GM23338 (cell line): Measurements from ENCODE around the gene RNF215. TPM values are rescaled to one million over a fixed set of nuclear protein-coding genes. Genes with fewer than 3 reads are reported as not detected.

Experiments
- ATAC-seq: fragments of 200-7000 bp; cut with Tn5 transposase; 3 replicates; pipeline ENCODE4 v1.9.1; 2020
- DNase-seq: peaks from one replicate; pipeline ENCODE4 v3.0.0-alpha.2; 2015; ENCODE audit warnings: low spot score
- H2AFZ ChIP-seq: fragments of 200-600 bp; sonication (generic); 2 replicates; pipeline ENCODE4 v1.8.0; 2016; ENCODE audit warnings: antibody characterized with exemption, mild to moderate bottlenecking, moderate library complexity
- H3F3A ChIP-seq: fragments of 200-600 bp; sonication (generic); replicated peaks from 2 replicates; pipeline ENCODE4 v1.8.0; 2017; ENCODE audit warnings: antibody characterized with exemption, mixed run types, low read depth
- H3K27ac ChIP-seq: fragments of 200-600 bp; sonication (generic); 2 replicates; pipeline ENCODE4 v1.6.1; 2016; ENCODE audit warnings: low read depth
- H3K27me3 ChIP-seq: fragments of 200-600 bp; sonication (generic); 2 replicates; pipeline ENCODE4 v1.8.0; 2016; ENCODE audit warnings: mild to moderate bottlenecking, mixed run types, moderate library complexity; ENCODE audit not compliant: insufficient read depth
- H3K36me3 ChIP-seq: fragments of 200-600 bp; sonication (generic); 2 replicates; pipeline ENCODE4 v1.8.0; 2016; ENCODE audit warnings: mild to moderate bottlenecking; ENCODE audit not compliant: insufficient read depth
- H3K4me1 ChIP-seq: fragments of 200-600 bp; sonication (generic); 2 replicates; pipeline ENCODE4 v1.8.0; 2016; ENCODE audit warnings: mild to moderate bottlenecking, moderate library complexity; ENCODE audit not compliant: insufficient read depth
- H3K4me2 ChIP-seq: fragments of 200-600 bp; sonication (generic); 2 replicates; pipeline ENCODE4 v1.7.1; 2017; ENCODE audit warnings: mixed run types
- H3K4me3 ChIP-seq: fragments of 200-600 bp; sonication (generic); 2 replicates; pipeline ENCODE4 v1.6.1; 2016; ENCODE audit warnings: mixed run types
- H3K79me2 ChIP-seq: fragments of 200-600 bp; sonication (generic); replicated peaks from 2 replicates; pipeline ENCODE4 v1.8.0; 2017; ENCODE audit warnings: mild to moderate bottlenecking; ENCODE audit not compliant: insufficient read depth
- H3K9me2 ChIP-seq: fragments of 200-600 bp; sonication (generic); 2 replicates; pipeline ENCODE4 v1.8.0; 2017; ENCODE audit not compliant: insufficient read depth
- H4K20me1 ChIP-seq: fragments of 200-600 bp; sonication (generic); replicated peaks from 2 replicates; pipeline ENCODE4 v1.8.0; 2017; ENCODE audit warnings: mild to moderate bottlenecking; ENCODE audit not compliant: insufficient read depth
- H3K27ac Mint-ChIP-seq: 2 replicates; pipeline ENCODE4 v1.8.0; 2020; ENCODE audit warnings: inconsistent platforms, mild to moderate bottlenecking, moderate library complexity, mixed read lengths
- H3K27me3 Mint-ChIP-seq: 3 replicates; pipeline ENCODE4 v1.8.0; 2022; ENCODE audit warnings: low read depth, mild to moderate bottlenecking, moderate library complexity, mixed read lengths, inconsistent platforms; ENCODE audit not compliant: insufficient read depth, poor library complexity
- H3K36me3 Mint-ChIP-seq: 3 replicates; pipeline ENCODE4 v1.8.0; 2021; ENCODE audit warnings: low read depth, mild to moderate bottlenecking, inconsistent platforms, moderate library complexity, mixed read lengths
- H3K4me1 Mint-ChIP-seq: 3 replicates; pipeline ENCODE4 v1.8.0; 2020; ENCODE audit warnings: mild to moderate bottlenecking, inconsistent platforms, mixed read lengths
- H3K4me3 Mint-ChIP-seq: 3 replicates; pipeline ENCODE4 v1.8.0; 2021; ENCODE audit warnings: moderate library complexity, mild to moderate bottlenecking, inconsistent platforms, mixed read lengths
- H3K9me3 Mint-ChIP-seq: 3 replicates; pipeline ENCODE4 v1.8.0; 2020; ENCODE audit warnings: moderate library complexity, mild to moderate bottlenecking, inconsistent platforms, mixed read lengths
- CREB1 ChIP-seq: fragments of 250-450 bp; sonication (Bioruptor Pico); IDR thresholded peaks from 2 replicates; pipeline ENCODE4 v1.5.0; 2020; ENCODE audit warnings: low read depth, mild to moderate bottlenecking, moderate library complexity
- ETS1 ChIP-seq: IDR thresholded peaks from 2 replicates; pipeline ENCODE4 v1.6.1; 2016; ENCODE audit warnings: antibody characterized with exemption
- EZH2 ChIP-seq: fragments of 200-600 bp; sonication (generic); IDR thresholded peaks from one replicate; pipeline ENCODE4 v1.8.0; 2017; ENCODE audit warnings: antibody characterized with exemption, mild to moderate bottlenecking, low read depth; ENCODE audit not compliant: unreplicated experiment
- EZH2phosphoT487 ChIP-seq: fragments of 200-600 bp; sonication (generic); IDR thresholded peaks from one replicate; pipeline ENCODE4 v1.8.1; 2018; ENCODE audit warnings: antibody characterized with exemption; ENCODE audit not compliant: unreplicated experiment
- JUNB ChIP-seq: IDR thresholded peaks from one replicate; pipeline ENCODE4 v1.6.1; 2016; ENCODE audit warnings: antibody characterized with exemption; ENCODE audit not compliant: unreplicated experiment
- NANOG ChIP-seq: IDR thresholded peaks from 2 replicates; pipeline ENCODE4 v1.6.1; 2016; ENCODE audit warnings: antibody characterized with exemption, borderline replicate concordance
- POLR2AphosphoS5 ChIP-seq: IDR thresholded peaks from 2 replicates; pipeline ENCODE4 v1.6.1; 2016; ENCODE audit warnings: antibody characterized with exemption, low read depth
- REST ChIP-seq: IDR thresholded peaks from one replicate; pipeline ENCODE4 v1.6.1; 2018; ENCODE audit warnings: antibody characterized with exemption; ENCODE audit not compliant: unreplicated experiment
- STAT1 ChIP-seq: IDR thresholded peaks from one replicate; pipeline ENCODE4 v1.6.1; 2016; ENCODE audit warnings: antibody characterized with exemption; ENCODE audit not compliant: unreplicated experiment
- ZNF114 ChIP-seq: fragments of 250-450 bp; sonication (Bioruptor Pico); IDR thresholded peaks from 2 replicates; pipeline ENCODE4 v1.5.0; 2020; ENCODE audit warnings: mild to moderate bottlenecking, moderate library complexity
- ZNF331 ChIP-seq: fragments of 250-450 bp; sonication (Bioruptor Pico); IDR thresholded peaks from 2 replicates; pipeline ENCODE4 v1.5.0; 2020; ENCODE audit warnings: low read depth, mild to moderate bottlenecking, moderate library complexity
- polyA plus RNA-seq: library from polyadenylated mRNA; unstranded; fragments of >200 nt; fragmentation: Nextera tagmentation; extraction: Ambion mirVana; gene quantifications from 2 replicates; pipeline ENCODE4 v1.2.1, GENCODE V29; 2016
- total RNA-seq: library from RNA; depleted of rRNA; stranded (reverse); fragments of >200 nt; shearing (Covaris generic); gene quantifications from 2 replicates; pipeline ENCODE4 v1.2.3, GENCODE V29; 2014
- TF ChIP-seq, protein P1 (sequence below), 2 experiments: fragments of 200-600 bp in 1 of 2; sonication (generic) in 1 of 2; conservative IDR thresholded peaks; 2 replicates each; pipeline versions ENCODE4 v1.5.1 to v1.6.1; 2016 to 2017; ENCODE audit warnings: antibody characterized with exemption in 2 of 2, low read depth in 2 of 2, mild to moderate bottlenecking in 2 of 2, moderate library complexity in 1 of 2
- TF ChIP-seq, protein P2 (sequence below): fragments of 250-450 bp; sonication (Bioruptor Pico); IDR thresholded peaks from 2 replicates; pipeline ENCODE4 v1.5.0; 2020; ENCODE audit warnings: mild to moderate bottlenecking, moderate library complexity

The RNF215 gene
- total and polyA plus RNA-seq, 2 experiments from 2014 or later = 3.3 to 13.9 TPM

- peaks cover 5% of the 10 kb centered on the region for H3K27me3 Mint-ChIP-seq
- no peak overlapping the region for H3K27ac Mint-ChIP-seq
- no peak overlapping the region for H3K27ac ChIP-seq
- H3K4me3 ChIP-seq = no peak overlapping the region
- H3K4me3 Mint-ChIP-seq = no peak overlapping the region
- 0 out of 2 replicates have a peak, but pooled peaks cover 5% of the 10 kb centered on the region for H3F3A ChIP-seq
- no peak for DNase-seq
- H4K20me1 ChIP-seq = peaks cover 14% of the 10 kb centered on the region
- no peaks in the 10 kb centered on the region for H3K9me2 ChIP-seq
- ATAC-seq = no peak
- no peak overlapping the region for H3K4me2 ChIP-seq
- H2AFZ ChIP-seq = no peak overlapping the region
- no peaks in the 10 kb centered on the region for H3K9me3 Mint-ChIP-seq
- no peaks in the 10 kb centered on the region for H3K4me1 Mint-ChIP-seq
- no peaks in the 10 kb centered on the region for H3K4me1 ChIP-seq
- H3K79me2 ChIP-seq = no peaks in the 10 kb centered on the region
- TF ChIP-seq NANOG (no peak), ETS1 (no peak), EZH2 (no peak), JUNB (no peak), ZNF331 (CRISPR knock-in tag) (no peak), CREB1 (CRISPR knock-in tag) (no peak), STAT1 (no peak), POLR2AphosphoS5 (no peak), ZNF114 (no peak), REST (no peak), EZH2phosphoT487 (no peak)
- TF ChIP-seq, protein P1, sequence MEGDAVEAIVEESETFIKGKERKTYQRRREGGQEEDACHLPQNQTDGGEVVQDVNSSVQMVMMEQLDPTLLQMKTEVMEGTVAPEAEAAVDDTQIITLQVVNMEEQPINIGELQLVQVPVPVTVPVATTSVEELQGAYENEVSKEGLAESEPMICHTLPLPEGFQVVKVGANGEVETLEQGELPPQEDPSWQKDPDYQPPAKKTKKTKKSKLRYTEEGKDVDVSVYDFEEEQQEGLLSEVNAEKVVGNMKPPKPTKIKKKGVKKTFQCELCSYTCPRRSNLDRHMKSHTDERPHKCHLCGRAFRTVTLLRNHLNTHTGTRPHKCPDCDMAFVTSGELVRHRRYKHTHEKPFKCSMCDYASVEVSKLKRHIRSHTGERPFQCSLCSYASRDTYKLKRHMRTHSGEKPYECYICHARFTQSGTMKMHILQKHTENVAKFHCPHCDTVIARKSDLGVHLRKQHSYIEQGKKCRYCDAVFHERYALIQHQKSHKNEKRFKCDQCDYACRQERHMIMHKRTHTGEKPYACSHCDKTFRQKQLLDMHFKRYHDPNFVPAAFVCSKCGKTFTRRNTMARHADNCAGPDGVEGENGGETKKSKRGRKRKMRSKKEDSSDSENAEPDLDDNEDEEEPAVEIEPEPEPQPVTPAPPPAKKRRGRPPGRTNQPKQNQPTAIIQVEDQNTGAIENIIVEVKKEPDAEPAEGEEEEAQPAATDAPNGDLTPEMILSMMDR (conservative IDR thresholded peaks at IDR 0.05; ENCODE audit: low read depth in 2 of 2) = no peak
- TF ChIP-seq, protein P2, sequence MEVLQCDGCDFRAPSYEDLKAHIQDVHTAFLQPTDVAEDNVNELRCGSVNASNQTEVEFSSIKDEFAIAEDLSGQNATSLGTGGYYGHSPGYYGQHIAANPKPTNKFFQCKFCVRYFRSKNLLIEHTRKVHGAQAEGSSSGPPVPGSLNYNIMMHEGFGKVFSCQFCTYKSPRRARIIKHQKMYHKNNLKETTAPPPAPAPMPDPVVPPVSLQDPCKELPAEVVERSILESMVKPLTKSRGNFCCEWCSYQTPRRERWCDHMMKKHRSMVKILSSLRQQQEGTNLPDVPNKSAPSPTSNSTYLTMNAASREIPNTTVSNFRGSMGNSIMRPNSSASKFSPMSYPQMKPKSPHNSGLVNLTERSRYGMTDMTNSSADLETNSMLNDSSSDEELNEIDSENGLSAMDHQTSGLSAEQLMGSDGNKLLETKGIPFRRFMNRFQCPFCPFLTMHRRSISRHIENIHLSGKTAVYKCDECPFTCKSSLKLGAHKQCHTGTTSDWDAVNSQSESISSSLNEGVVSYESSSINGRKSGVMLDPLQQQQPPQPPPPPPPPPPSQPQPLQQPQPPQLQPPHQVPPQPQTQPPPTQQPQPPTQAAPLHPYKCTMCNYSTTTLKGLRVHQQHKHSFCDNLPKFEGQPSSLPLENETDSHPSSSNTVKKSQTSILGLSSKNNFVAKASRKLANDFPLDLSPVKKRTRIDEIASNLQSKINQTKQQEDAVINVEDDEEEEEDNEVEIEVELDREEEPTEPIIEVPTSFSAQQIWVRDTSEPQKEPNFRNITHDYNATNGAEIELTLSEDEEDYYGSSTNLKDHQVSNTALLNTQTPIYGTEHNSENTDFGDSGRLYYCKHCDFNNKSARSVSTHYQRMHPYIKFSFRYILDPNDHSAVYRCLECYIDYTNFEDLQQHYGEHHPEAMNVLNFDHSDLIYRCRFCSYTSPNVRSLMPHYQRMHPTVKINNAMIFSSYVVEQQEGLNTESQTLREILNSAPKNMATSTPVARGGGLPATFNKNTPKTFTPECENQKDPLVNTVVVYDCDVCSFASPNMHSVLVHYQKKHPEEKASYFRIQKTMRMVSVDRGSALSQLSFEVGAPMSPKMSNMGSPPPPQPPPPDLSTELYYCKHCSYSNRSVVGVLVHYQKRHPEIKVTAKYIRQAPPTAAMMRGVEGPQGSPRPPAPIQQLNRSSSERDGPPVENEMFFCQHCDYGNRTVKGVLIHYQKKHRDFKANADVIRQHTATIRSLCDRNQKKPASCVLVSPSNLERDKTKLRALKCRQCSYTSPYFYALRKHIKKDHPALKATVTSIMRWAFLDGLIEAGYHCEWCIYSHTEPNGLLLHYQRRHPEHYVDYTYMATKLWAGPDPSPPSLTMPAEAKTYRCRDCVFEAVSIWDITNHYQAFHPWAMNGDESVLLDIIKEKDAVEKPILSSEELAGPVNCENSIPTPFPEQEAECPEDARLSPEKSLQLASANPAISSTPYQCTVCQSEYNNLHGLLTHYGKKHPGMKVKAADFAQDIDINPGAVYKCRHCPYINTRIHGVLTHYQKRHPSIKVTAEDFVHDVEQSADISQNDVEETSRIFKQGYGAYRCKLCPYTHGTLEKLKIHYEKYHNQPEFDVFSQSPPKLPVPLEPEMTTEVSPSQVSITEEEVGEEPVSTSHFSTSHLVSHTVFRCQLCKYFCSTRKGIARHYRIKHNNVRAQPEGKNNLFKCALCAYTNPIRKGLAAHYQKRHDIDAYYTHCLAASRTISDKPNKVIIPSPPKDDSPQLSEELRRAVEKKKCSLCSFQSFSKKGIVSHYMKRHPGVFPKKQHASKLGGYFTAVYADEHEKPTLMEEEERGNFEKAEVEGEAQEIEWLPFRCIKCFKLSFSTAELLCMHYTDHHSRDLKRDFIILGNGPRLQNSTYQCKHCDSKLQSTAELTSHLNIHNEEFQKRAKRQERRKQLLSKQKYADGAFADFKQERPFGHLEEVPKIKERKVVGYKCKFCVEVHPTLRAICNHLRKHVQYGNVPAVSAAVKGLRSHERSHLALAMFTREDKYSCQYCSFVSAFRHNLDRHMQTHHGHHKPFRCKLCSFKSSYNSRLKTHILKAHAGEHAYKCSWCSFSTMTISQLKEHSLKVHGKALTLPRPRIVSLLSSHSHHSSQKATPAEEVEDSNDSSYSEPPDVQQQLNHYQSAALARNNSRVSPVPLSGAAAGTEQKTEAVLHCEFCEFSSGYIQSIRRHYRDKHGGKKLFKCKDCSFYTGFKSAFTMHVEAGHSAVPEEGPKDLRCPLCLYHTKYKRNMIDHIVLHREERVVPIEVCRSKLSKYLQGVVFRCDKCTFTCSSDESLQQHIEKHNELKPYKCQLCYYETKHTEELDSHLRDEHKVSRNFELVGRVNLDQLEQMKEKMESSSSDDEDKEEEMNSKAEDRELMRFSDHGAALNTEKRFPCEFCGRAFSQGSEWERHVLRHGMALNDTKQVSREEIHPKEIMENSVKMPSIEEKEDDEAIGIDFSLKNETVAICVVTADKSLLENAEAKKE = no peak
- H3K36me3 ChIP-seq = peaks cover 75% of the 10 kb centered on the region
- H3K27me3 ChIP-seq = no peaks in the 10 kb centered on the region
- H3K36me3 Mint-ChIP-seq = peaks cover 99% of the 10 kb centered on the region
Observed at GRCh38 chr22:30340911-30341685, 46.1 kb downstream of the RNF215 start.
